CD4-positive, CD25-positive, alpha-beta regulatory T cell (primary cell): ENCODE measurements around the gene MEGF11. TPM values are rescaled to one million over a fixed set of nuclear protein-coding genes. Genes with fewer than 3 reads are reported as not detected.

Experiments used
- ATAC-seq, 2 donors: fragments of 150-1000 bp; cut with Tn5 transposase; one replicate each; pipeline ENCODE4 v1.10.0; 2021; ENCODE audit warnings: low read depth in 2 of 2, moderate number of reproducible peaks in 2 of 2, moderate library complexity in 1 of 2
- DNase-seq, 3 donors: peaks; one replicate each; pipeline versions ENCODE4 v3.0.0 to v3.0.0-alpha.2; 2012 to 2022; ENCODE audit warnings: mixed read lengths in 1 of 3
- H3K27ac ChIP-seq: one replicate; pipeline ENCODE4 v1.7.0; 2013; ENCODE audit warnings: mild to moderate bottlenecking, low read length; ENCODE audit not compliant: insufficient read depth, poor library complexity, severe bottlenecking
- H3K27me3 ChIP-seq: one replicate; pipeline ENCODE4 v1.7.0; 2013; ENCODE audit warnings: low read length; ENCODE audit not compliant: control insufficient read depth, insufficient read depth
- H3K36me3 ChIP-seq: one replicate; pipeline ENCODE4 v1.7.0; 2013; ENCODE audit warnings: mild to moderate bottlenecking, low read length, moderate library complexity; ENCODE audit not compliant: control insufficient read depth, insufficient read depth
- H3K4me1 ChIP-seq: 2 replicates; pipeline ENCODE4 v1.7.0; 2013; ENCODE audit warnings: mild to moderate bottlenecking, low read length; ENCODE audit not compliant: insufficient read depth, control insufficient read depth, poor library complexity, severe bottlenecking
- H3K4me3 ChIP-seq: one replicate; pipeline ENCODE4 v1.7.0; 2013; ENCODE audit warnings: low read depth, mild to moderate bottlenecking, low read length, moderate library complexity
- H3K9me3 ChIP-seq, 2 experiments: 1 replicate in 1 of 2; 2 replicates in 1 of 2; pipeline ENCODE4 v1.7.0; 2013; ENCODE audit warnings: low read length in 2 of 2, mild to moderate bottlenecking in 1 of 2, moderate library complexity in 1 of 2; ENCODE audit not compliant: control insufficient read depth in 2 of 2
- H3K27ac Mint-ChIP-seq, 3 donors: one replicate each; pipeline ENCODE4 v1.8.0; 2020 to 2022; ENCODE audit warnings: mild to moderate bottlenecking in 3 of 3, mixed read lengths in 3 of 3, moderate library complexity in 2 of 3
- H3K27me3 Mint-ChIP-seq: one replicate; pipeline ENCODE4 v1.8.0; 2022; ENCODE audit warnings: mild to moderate bottlenecking, mixed read lengths
- H3K36me3 Mint-ChIP-seq: one replicate; pipeline ENCODE4 v1.8.0; 2020; ENCODE audit warnings: mixed read lengths
- H3K4me1 Mint-ChIP-seq, 4 donors: one replicate each; pipeline ENCODE4 v1.8.0; 2020 to 2022; ENCODE audit warnings: mixed read lengths in 4 of 4, mild to moderate bottlenecking in 1 of 4
- H3K4me3 Mint-ChIP-seq, 4 donors: one replicate each; pipeline ENCODE4 v1.8.0; 2020 to 2022; ENCODE audit warnings: mild to moderate bottlenecking in 4 of 4, mixed read lengths in 4 of 4, moderate library complexity in 3 of 4
- H3K9me3 Mint-ChIP-seq, 7 donors: one replicate each; pipeline ENCODE4 v1.8.0; 2020 to 2022; ENCODE audit warnings: mixed read lengths in 7 of 7, mild to moderate bottlenecking in 3 of 7, moderate library complexity in 2 of 7
- polyA plus RNA-seq, 4 donors: library from polyadenylated mRNA; unstranded; fragments of 300-500 nt; fragmentation: Illumina TruSeq; gene quantifications; one replicate each; pipeline ENCODE4 v1.2.3, GENCODE V29; 2021
- total RNA-seq: library from RNA; stranded (reverse); gene quantifications from one replicate; pipeline ENCODE4 v1.2.3, GENCODE V29; 2022

MEGF11 gene
- total and polyA plus RNA-seq, 5 donors from 2014 or later: 0.02 to 0.29 (median 0.21) TPM; not detected in 2

GRCh38 chr15:66132251-66132816, 121.2 kb downstream of the MEGF11 start:
- H3K4me1 ChIP-seq: no peaks in the 10 kb centered on the region
- H3K9me3 ChIP-seq: no peaks in the 10 kb centered on the region
- H3K27me3 Mint-ChIP-seq: peaks cover 22% of the 10 kb centered on the region
- H3K27ac Mint-ChIP-seq: no peak overlapping the region
- no peaks in the 10 kb centered on the region for H3K36me3 ChIP-seq
- H3K27ac ChIP-seq: no peak overlapping the region
- no peak for ATAC-seq
- no peaks in the 10 kb centered on the region for H3K36me3 Mint-ChIP-seq
- H3K27me3 ChIP-seq: no peaks in the 10 kb centered on the region
- no peak overlapping the region for H3K4me3 ChIP-seq
- no peak for DNase-seq
- H3K4me1 Mint-ChIP-seq: peaks cover 0 to 9% (median 3%) of the 10 kb centered on the region in 4 donors
- peaks cover 0 to 1% (median 0%) of the 10 kb centered on the region in 7 donors for H3K9me3 Mint-ChIP-seq
- H3K4me3 Mint-ChIP-seq: no peak overlapping the region

GRCh38 chr15:66131831-66132230, 121.7 kb downstream of the MEGF11 start:
- Mint-ChIP-seq H3K4me3 (no peak overlapping the region), H3K27ac (no peak overlapping the region), H3K36me3 (no peaks in the 10 kb centered on the region), H3K4me1 (peaks cover 0 to 9% (median 3%) of the 10 kb centered on the region in 4 donors), H3K9me3 (peaks cover 0 to 1% (median 0%) of the 10 kb centered on the region in 7 donors), H3K27me3 (peaks cover 17% of the 10 kb centered on the region)
- no peaks in the 10 kb centered on the region for H3K4me1 ChIP-seq
- H3K4me3 ChIP-seq: no peak overlapping the region
- ATAC-seq: no peak
- peaks cover 3% of the 10 kb centered on the region for H3K27me3 ChIP-seq
- H3K27ac ChIP-seq: no peak overlapping the region
- H3K9me3 ChIP-seq: no peaks in the 10 kb centered on the region
- no peaks in the 10 kb centered on the region for H3K36me3 ChIP-seq
- DNase-seq: no peak

DNA sequence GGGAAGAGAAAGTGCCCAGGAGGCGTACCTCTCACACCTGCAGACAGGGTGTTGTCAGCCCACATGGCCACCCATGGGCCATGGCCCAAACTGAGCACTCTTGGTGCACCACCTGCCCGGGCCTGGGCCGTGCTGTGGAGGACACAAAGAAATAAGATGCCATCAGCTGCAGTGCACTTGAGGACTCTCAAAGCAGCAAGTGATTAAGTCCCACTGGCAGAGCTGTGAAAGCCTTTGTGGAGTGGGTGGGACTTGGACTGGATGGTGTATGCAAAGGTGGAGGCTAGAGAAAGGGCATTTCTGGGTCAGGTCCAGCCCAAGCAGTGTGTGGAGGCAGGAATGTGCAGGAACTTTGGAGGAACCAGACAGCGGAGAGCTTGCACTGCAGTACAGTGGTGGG, 122.3 kb downstream of the MEGF11 start:
- H3K9me3 Mint-ChIP-seq: peaks cover 0 to 1% (median 0%) of the 10 kb centered on the region in 7 donors
- no peaks in the 10 kb centered on the region for H3K9me3 ChIP-seq
- H3K36me3 Mint-ChIP-seq: no peaks in the 10 kb centered on the region
- peaks cover 0 to 9% (median 3%) of the 10 kb centered on the region in 4 donors for H3K4me1 Mint-ChIP-seq
- peaks cover 14% of the 10 kb centered on the region for H3K27me3 Mint-ChIP-seq
- H3K4me3 ChIP-seq: no peak overlapping the region
- H3K27ac Mint-ChIP-seq: no peak overlapping the region
- H3K4me1 ChIP-seq: no peaks in the 10 kb centered on the region
- peaks cover 3% of the 10 kb centered on the region for H3K27me3 ChIP-seq
- no peaks in the 10 kb centered on the region for H3K36me3 ChIP-seq
- DNase-seq: no peak
- no peak for ATAC-seq
- H3K4me3 Mint-ChIP-seq: no peak overlapping the region
- no peak overlapping the region for H3K27ac ChIP-seq

DNA sequence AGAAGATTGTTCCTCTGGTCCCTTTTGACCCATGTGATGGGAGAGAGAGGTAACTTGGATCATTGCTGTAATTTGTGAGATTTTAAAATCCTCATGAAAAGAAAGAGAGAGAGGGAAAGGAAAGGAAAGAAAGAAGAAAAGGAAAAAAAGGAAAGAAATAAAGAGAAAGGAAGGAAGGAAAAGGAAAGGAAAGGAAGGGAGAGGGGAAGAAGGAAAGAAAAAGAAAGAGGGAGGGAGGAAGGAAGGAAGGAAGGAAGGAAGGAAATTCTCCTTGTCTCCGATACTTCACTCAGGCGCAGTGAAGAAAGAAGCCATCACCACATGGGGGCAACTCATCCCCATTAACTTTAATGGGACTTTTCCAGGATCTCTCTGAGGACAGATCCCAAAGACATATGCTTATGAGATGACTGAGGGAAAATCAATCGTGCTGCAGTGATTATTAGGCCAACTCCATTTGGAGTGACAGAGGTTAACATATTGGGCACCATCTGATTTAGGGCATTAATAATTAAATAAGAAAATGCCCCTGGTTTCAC, 123.0 kb downstream of the MEGF11 start:
- Histone ChIP-seq H3K4me1 (no peaks in the 10 kb centered on the region), H3K36me3 (no peaks in the 10 kb centered on the region), H3K27ac (no peak overlapping the region), H3K9me3 (no peaks in the 10 kb centered on the region), H3K4me3 (no peak overlapping the region), H3K27me3 (peaks cover 3% of the 10 kb centered on the region)
- ATAC-seq: no peak
- Mint-ChIP-seq H3K36me3 (no peaks in the 10 kb centered on the region), H3K4me3 (no peak overlapping the region), H3K27ac (no peak overlapping the region), H3K4me1 (peaks cover 0 to 8% (median 2%) of the 10 kb centered on the region in 4 donors), H3K27me3 (peaks cover 15% of the 10 kb centered on the region), H3K9me3 (peaks cover 0 to 1% (median 0%) of the 10 kb centered on the region in 7 donors)
- no peak for DNase-seq

DNA sequence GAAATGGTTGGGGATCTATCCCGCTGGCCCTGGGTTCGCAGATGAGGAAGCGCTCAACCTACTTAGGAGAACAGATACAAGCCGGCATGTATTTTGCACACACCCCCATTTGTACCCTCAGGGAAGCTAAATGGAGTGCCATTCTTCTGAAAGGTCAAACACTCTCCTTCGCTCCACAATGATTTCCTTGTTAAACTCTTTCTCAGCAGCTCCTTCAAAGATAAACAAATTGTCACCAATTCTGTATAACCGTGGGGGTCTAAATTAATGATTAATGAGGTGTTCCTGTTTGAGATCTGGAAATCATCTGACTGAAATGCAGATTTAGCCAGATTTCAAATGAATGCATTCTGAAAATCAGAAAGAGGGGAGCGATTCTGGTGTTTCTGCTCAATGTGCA, 124.0 kb downstream of the MEGF11 start:
- Histone ChIP-seq H3K27me3 (peaks cover 3% of the 10 kb centered on the region), H3K4me1 (no peaks in the 10 kb centered on the region), H3K9me3 (no peaks in the 10 kb centered on the region), H3K36me3 (no peaks in the 10 kb centered on the region), H3K4me3 (no peak overlapping the region), H3K27ac (no peak overlapping the region)
- ATAC-seq (no peak), DNase-seq (no peak)
- Mint-ChIP-seq H3K4me3 (no peak overlapping the region), H3K36me3 (no peaks in the 10 kb centered on the region), H3K4me1 (no peaks in the 10 kb centered on the region), H3K27me3 (peaks cover 18% of the 10 kb centered on the region), H3K9me3 (peaks cover 0 to 1% (median 0%) of the 10 kb centered on the region in 7 donors), H3K27ac (no peak overlapping the region)

DNA sequence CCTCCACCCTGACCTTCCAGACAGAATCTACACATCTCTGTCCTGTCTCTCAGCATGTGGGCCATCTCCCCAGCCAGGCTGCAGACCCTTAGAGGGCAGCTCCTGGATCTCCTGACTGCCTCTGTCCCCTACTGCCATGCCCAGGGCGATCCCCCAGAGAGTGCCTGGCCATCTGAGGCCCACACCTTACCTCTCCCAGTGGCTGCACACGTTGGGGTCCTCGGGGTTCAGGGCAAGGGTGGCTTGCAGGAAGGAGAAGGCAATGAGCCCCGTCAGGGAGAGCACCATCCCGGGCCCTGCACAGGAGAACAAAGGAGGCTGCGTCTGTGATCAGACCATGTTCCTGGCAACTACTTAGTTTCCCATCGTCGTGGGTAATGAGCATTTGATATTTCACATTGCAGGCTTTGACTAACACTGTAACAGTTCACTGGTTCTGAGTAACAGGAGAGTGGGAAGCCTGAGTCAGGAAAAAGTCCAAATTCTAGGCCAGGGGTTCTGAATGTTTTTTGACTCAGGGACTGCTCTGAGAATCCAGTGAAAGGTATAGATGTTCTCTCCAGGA, 125.4 kb downstream of the MEGF11 start:
- H3K27ac Mint-ChIP-seq: no peak overlapping the region
- DNase-seq: no peak
- H3K9me3 ChIP-seq: no peaks in the 10 kb centered on the region
- no peak overlapping the region for H3K27ac ChIP-seq
- H3K36me3 Mint-ChIP-seq: no peaks in the 10 kb centered on the region
- H3K4me1 ChIP-seq: no peaks in the 10 kb centered on the region
- peaks cover 0 to 1% (median 0%) of the 10 kb centered on the region in 7 donors for H3K9me3 Mint-ChIP-seq
- no peak for ATAC-seq
- peaks cover 18% of the 10 kb centered on the region for H3K27me3 Mint-ChIP-seq
- H3K4me1 Mint-ChIP-seq: no peaks in the 10 kb centered on the region
- peaks cover 3% of the 10 kb centered on the region for H3K27me3 ChIP-seq
- no peaks in the 10 kb centered on the region for H3K36me3 ChIP-seq
- no peak overlapping the region for H3K4me3 Mint-ChIP-seq
- no peak overlapping the region for H3K4me3 ChIP-seq

DNA sequence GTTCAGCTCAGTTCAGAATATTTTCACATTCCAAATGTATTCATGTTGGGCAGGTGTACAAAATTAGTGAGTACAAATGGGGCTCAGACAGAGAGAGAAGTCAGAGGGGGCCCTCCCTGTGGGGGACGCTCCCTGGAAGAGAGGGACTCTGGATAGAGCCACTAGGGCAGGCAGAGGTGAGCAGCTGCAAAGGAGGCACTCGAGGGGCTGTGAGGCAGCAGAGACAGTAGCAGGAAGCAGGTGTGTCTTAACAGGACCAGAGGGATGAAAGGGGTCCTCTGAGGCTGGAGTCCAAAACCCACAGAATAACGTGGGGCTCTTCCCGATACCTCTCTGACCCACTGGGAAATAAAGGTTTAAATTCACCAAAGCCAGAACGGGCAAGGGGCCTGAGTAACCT, 127.1 kb downstream of the MEGF11 start:
- ATAC-seq (no peak), DNase-seq (no peak)
- no peaks in the 10 kb centered on the region for H3K36me3 Mint-ChIP-seq
- H3K9me3 Mint-ChIP-seq: no peaks in the 10 kb centered on the region
- no peak overlapping the region for H3K27ac Mint-ChIP-seq
- H3K4me3 Mint-ChIP-seq: no peak overlapping the region
- H3K4me1 ChIP-seq: no peaks in the 10 kb centered on the region
- H3K9me3 ChIP-seq: no peaks in the 10 kb centered on the region
- H3K4me1 Mint-ChIP-seq: no peaks in the 10 kb centered on the region
- peaks cover 3% of the 10 kb centered on the region for H3K27me3 ChIP-seq
- no peaks in the 10 kb centered on the region for H3K36me3 ChIP-seq
- no peak overlapping the region for H3K4me3 ChIP-seq
- H3K27me3 Mint-ChIP-seq: peaks cover 22% of the 10 kb centered on the region
- H3K27ac ChIP-seq: no peak overlapping the region

DNA sequence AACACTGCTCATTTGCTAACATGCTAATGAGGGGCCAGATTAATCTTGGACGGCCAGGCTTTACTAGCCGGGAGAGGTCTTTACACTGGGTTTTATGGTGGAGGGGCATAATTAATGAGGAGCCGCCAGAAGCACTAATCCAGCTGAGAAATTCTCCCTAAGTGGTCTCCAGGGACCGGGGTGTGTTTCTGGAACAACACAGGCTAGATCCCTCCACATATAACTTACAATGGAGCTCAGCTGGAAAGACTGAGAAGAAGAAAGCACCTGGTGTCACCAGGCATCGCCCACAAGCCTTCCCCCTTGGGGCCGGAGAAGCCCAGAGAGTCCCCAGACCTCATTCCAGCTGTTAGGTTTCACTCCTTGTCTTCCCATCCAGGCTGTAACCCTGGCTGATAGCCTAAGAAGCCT, 127.5 kb downstream of the MEGF11 start:
- ATAC-seq (no peak), DNase-seq (no peak)
- peaks cover 19% of the 10 kb centered on the region for H3K27me3 Mint-ChIP-seq
- H3K4me3 ChIP-seq: no peak overlapping the region
- no peaks in the 10 kb centered on the region for H3K4me1 ChIP-seq
- H3K9me3 ChIP-seq: no peaks in the 10 kb centered on the region
- no peak overlapping the region for H3K27ac Mint-ChIP-seq
- H3K4me1 Mint-ChIP-seq: no peaks in the 10 kb centered on the region
- no peaks in the 10 kb centered on the region for H3K9me3 Mint-ChIP-seq
- H3K27ac ChIP-seq: no peak overlapping the region
- H3K36me3 ChIP-seq: no peaks in the 10 kb centered on the region
- no peak overlapping the region for H3K4me3 Mint-ChIP-seq
- no peaks in the 10 kb centered on the region for H3K36me3 Mint-ChIP-seq
- peaks cover 3% of the 10 kb centered on the region for H3K27me3 ChIP-seq
